ENCODE data around the gene PPIA.

GRCh38 chr7:44852590-44852989 lies 56.1 kb downstream of the PPIA start:
- TF ChIP-seq POLR2AphosphoS5 (IDR thresholded peaks at IDR 0.05) (no peak), CTCF (IDR thresholded peaks at IDR 0.05) (no peak), POLR2A (IDR thresholded peaks at IDR 0.05) (no peak)

Measured in breast epithelium (tissue), 3 donors.